WI38 (cell line): ENCODE results near the gene CERCAM.
"Not testable (repeated sequence)": the region's sequence is repeated elsewhere in the genome, so short reads cannot be mapped to it uniquely, and the experiment has no call there.

ENCODE experiments used
- H3K4me3 ChIP-seq: 2 replicates; pipeline ENCODE4 v1.5.1; 2011; ENCODE audit warnings: low read depth, mild to moderate bottlenecking, control low read depth, low read length
- CTCF ChIP-seq: IDR thresholded peaks from 2 replicates; pipeline ENCODE4 v1.5.1; 2012; ENCODE audit warnings: low read depth, mild to moderate bottlenecking, control low read depth, low read length

Gene CERCAM

GRCh38 chr9:128421482-128421996 lies 882 bp downstream of the CERCAM start:
- no peak for TF ChIP-seq CTCF
- H3K4me3 ChIP-seq, result peak overlapping the region; percentile 81

GRCh38 chr9:128422022-128422782 lies 1.5 kb downstream of the CERCAM start:
- peak overlapping the region; percentile 81 for H3K4me3 ChIP-seq

GRCh38 chr9:128422783-128423150 lies 2.1 kb downstream of the CERCAM start:
- H3K4me3 ChIP-seq, result no peak overlapping the region
- no peak for TF ChIP-seq CTCF

GRCh38 chr9:128423356-128423755 lies 2.7 kb downstream of the CERCAM start:
- H3K4me3 ChIP-seq, result not testable (repeated sequence)

GRCh38 chr9:128424268-128424780 lies 3.7 kb downstream of the CERCAM start:
- H3K4me3 ChIP-seq, result no peak overlapping the region
- no peak for TF ChIP-seq CTCF

- TF ChIP-seq CTCF, result no peak
- no peak overlapping the region for H3K4me3 ChIP-seq
Measured at GRCh38 chr9:128428644-128429512, 8.2 kb downstream of the CERCAM start.

- no peak overlapping the region for H3K4me3 ChIP-seq
- TF ChIP-seq CTCF, result no peak
Measured at GRCh38 chr9:128429513-128430086, 8.9 kb downstream of the CERCAM start.

- no peak for TF ChIP-seq CTCF
- H3K4me3 ChIP-seq, result no peak overlapping the region
Measured at GRCh38 chr9:128431207-128431606, 10.6 kb downstream of the CERCAM start.
